K562 (cell line): ENCODE results near the gene TAC3. TPM values are rescaled to one million over a fixed set of nuclear protein-coding genes. Genes with fewer than 3 reads are reported as not detected.

ENCODE experiments used
- BDP1 ChIP-seq: IDR thresholded peaks from 3 replicates; pipeline ENCODE4 v1.6.1; 2011; ENCODE audit not compliant: insufficient read length, insufficient read depth
- CBX5 ChIP-seq: IDR thresholded peaks from 2 replicates; pipeline ENCODE4 v1.6.1; 2014; ENCODE audit warnings: low read depth, borderline replicate concordance
- CREM ChIP-seq: IDR thresholded peaks from 2 replicates; pipeline ENCODE4 v1.6.1; 2014; ENCODE audit warnings: antibody characterized with exemption, low read depth
- E2F3 ChIP-seq: fragments of 250-450 bp; sonication (Bioruptor Pico); IDR thresholded peaks from 2 replicates; pipeline ENCODE4 v1.4.0; 2020; ENCODE audit warnings: mild to moderate bottlenecking
- ETV1 ChIP-seq: fragments of 450-650 bp; conservative IDR thresholded peaks from 2 replicates; pipeline ENCODE4 v1.6.1; 2016; ENCODE audit warnings: missing genetic modification characterization, control low read depth, low read depth, missing compliant biosample characterization
- HDAC1 ChIP-seq, 2 experiments: fragments of 450-650 bp; IDR thresholded peaks; 2 replicates each; pipeline ENCODE4 v1.6.1; 2016 to 2017; ENCODE audit warnings: inconsistent platforms in 1 of 2, mild to moderate bottlenecking in 1 of 2, moderate library complexity in 1 of 2
- HDAC8 ChIP-seq: fragments of 450-650 bp; IDR thresholded peaks from 2 replicates; pipeline ENCODE4 v1.6.1; 2016; ENCODE audit warnings: mild to moderate bottlenecking, missing genetic modification characterization, moderate library complexity, missing compliant biosample characterization
- KAT2B ChIP-seq: IDR thresholded peaks from one replicate; pipeline ENCODE4 v1.6.1; 2012; ENCODE audit warnings: low read depth, mild to moderate bottlenecking, control low read depth, inconsistent platforms, low read length, moderate library complexity
- KAT7 ChIP-seq: sonication (generic); formaldehyde crosslinking; IDR thresholded peaks from 2 replicates; pipeline ENCODE4 v1.8.0; 2022; ENCODE audit warnings: missing genetic modification reagents, mild to moderate bottlenecking, borderline replicate concordance
- KLF1 ChIP-seq: fragments of 450-650 bp; IDR thresholded peaks from 2 replicates; pipeline ENCODE4 v1.6.1; 2016; ENCODE audit warnings: missing genetic modification characterization, missing compliant biosample characterization
- MED1 ChIP-seq: sonication (generic); formaldehyde crosslinking; IDR thresholded peaks from 2 replicates; pipeline ENCODE4 v1.8.1; 2023; ENCODE audit warnings: missing genetic modification reagents, borderline replicate concordance
- RAD51 ChIP-seq: fragments of 450-650 bp; IDR thresholded peaks from 2 replicates; pipeline ENCODE4 v1.7.1; 2016; ENCODE audit warnings: low read depth, mild to moderate bottlenecking, borderline replicate concordance
- RBFOX2 ChIP-seq: fragments of 200-400 bp; formaldehyde crosslinking; IDR thresholded peaks from 2 replicates; pipeline ENCODE4 v1.6.1; 2017; ENCODE audit warnings: low read depth, mild to moderate bottlenecking, low read length, moderate library complexity
- RBM14 ChIP-seq: fragments of 200-400 bp; formaldehyde crosslinking; IDR thresholded peaks from 2 replicates; pipeline ENCODE4 v1.6.1; 2018; ENCODE audit warnings: low read depth, mild to moderate bottlenecking, low read length, moderate library complexity, borderline replicate concordance; ENCODE audit not compliant: insufficient read depth
- SAP30 ChIP-seq: fragments of 200-600 bp; sonication (generic); IDR thresholded peaks from 2 replicates; pipeline ENCODE4 v1.6.1; 2012; ENCODE audit warnings: borderline replicate concordance, low read depth, mild to moderate bottlenecking, moderate library complexity, low read length, control low read depth, inconsistent platforms; ENCODE audit not compliant: insufficient read depth, poor library complexity, severe bottlenecking
- SRSF7 ChIP-seq: fragments of 200-400 bp; formaldehyde crosslinking; optimal IDR thresholded peaks from 2 replicates; pipeline ENCODE3; 2017; ENCODE audit warnings: mild to moderate bottlenecking, low read depth, low read length
- STAG1 ChIP-seq: sonication (generic); formaldehyde crosslinking; IDR thresholded peaks from 2 replicates; pipeline ENCODE4 v1.5.0; 2020; ENCODE audit warnings: missing genetic modification reagents, borderline replicate concordance
- STAT5B ChIP-seq: fragments of 250-450 bp; sonication (Bioruptor Pico); IDR thresholded peaks from 2 replicates; pipeline ENCODE4 v1.8.0; 2021; ENCODE audit warnings: mild to moderate bottlenecking, inconsistent platforms
- ZBTB7A ChIP-seq: IDR thresholded peaks from 2 replicates; pipeline ENCODE4 v1.6.1; 2011; ENCODE audit warnings: low read depth, mild to moderate bottlenecking, low read length, moderate library complexity, borderline replicate concordance; ENCODE audit not compliant: control insufficient read depth
- ZKSCAN8 ChIP-seq: fragments of 200-800 bp; sonication (Bioruptor generic); IDR thresholded peaks from 2 replicates; pipeline ENCODE4 v1.6.1; 2016; ENCODE audit warnings: missing genetic modification characterization, missing compliant biosample characterization
- polyA plus RNA-seq, 8 experiments: library from polyadenylated mRNA; depleted of rRNA in 4 of 8; stranded (reverse) in 5 of 8; unstranded in 3 of 8; fragments of >200 nt; fragmentation: Nextera tagmentation in 2 of 8; fragmentation: Illumina TruSeq in 1 of 8; extraction: Ambion mirVana in 2 of 8; extraction: Trizol in 1 of 8; gene quantifications; 2 replicates each; pipeline versions ENCODE4 v1.2.1 to v1.2.3, GENCODE V29; 2011 to 2014; ENCODE audit warnings: inconsistent platforms in 1 of 8, missing spikeins in 1 of 8
- total RNA-seq, 7 experiments: library from RNA; depleted of rRNA in 6 of 7; stranded (reverse); fragments of >200 nt in 6 of 7; fragmentation: Illumina TruSeq in 2 of 7; extraction: Trizol in 2 of 7; gene quantifications; 2 replicates each; pipeline versions ENCODE4 v1.2.1 to v1.2.3, GENCODE V29; 2011 to 2021; ENCODE audit warnings: low replicate concordance in 1 of 7
- TF ChIP-seq, protein P1 (sequence below): IDR thresholded peaks from 3 replicates; pipeline ENCODE4 v1.6.1; 2011; ENCODE audit warnings: borderline replicate concordance, mild to moderate bottlenecking, moderate library complexity; ENCODE audit not compliant: insufficient read length; ENCODE audit errors: extremely low read depth
- TF ChIP-seq, protein P2 (sequence below), 2 experiments: IDR thresholded peaks; 2 replicates each; pipeline ENCODE4 v1.6.1; 2011; ENCODE audit warnings: borderline replicate concordance in 1 of 2, control low read depth in 1 of 2, low read depth in 1 of 2, low read length in 1 of 2, mild to moderate bottlenecking in 1 of 2, mixed read lengths in 1 of 2, moderate library complexity in 1 of 2; ENCODE audit not compliant: insufficient read depth in 1 of 2, insufficient read length in 1 of 2, poor library complexity in 1 of 2, severe bottlenecking in 1 of 2; ENCODE audit errors: extremely low read depth in 1 of 2
- TF ChIP-seq, protein P3 (sequence below): fragments of 250-450 bp; sonication (Bioruptor Pico); IDR thresholded peaks from 2 replicates; pipeline ENCODE4 v1.8.0; 2021; ENCODE audit warnings: borderline replicate concordance, mild to moderate bottlenecking, moderate library complexity; ENCODE audit not compliant: poor library complexity, severe bottlenecking

TAC3 gene
- total and polyA plus RNA-seq, 9 of the 15 experiments (the other 6 are each of a cell fraction or from before 2014, with no cell fraction given): 0.29 to 2.8 (median 1.4) TPM

DNA sequence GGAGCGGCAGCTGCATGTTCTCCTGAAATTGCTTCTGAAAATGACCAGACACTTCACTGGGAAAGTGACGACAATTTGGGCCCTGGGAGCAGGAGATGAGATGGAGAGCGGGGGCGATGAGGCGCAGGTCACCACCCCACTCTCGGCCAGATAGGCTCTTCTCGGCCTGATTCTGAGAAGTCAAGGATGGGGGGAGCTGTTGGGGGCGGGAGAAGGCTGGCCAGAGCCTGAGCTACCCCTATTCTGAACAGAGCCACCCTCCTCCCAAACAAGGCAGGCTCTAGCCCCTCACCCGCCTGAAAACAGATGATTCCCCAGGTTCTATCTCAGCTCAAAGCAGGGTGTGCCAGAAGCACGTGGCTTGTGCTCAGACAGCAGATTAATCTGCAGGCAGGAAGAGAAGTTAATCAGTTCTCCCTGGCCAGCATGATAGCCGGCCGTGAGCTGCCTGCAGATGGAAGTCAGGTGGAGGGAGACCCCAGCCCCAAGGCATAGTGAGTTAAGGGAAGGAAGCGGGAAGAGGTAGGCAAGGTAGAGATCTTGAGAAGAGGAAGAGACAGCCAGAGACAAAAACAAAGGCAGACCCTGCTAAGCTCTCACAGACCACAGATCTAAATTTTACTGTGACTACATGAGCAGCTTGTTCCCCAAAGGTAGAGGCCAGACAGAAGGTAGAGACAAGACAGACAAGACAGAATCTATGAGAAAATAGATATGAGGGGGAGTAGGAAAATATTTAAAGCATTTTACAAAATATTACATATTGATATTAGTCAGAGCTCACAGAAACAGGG, 10.9 kb upstream of the TAC3 start (continued):
- TF ChIP-seq, protein P1, sequence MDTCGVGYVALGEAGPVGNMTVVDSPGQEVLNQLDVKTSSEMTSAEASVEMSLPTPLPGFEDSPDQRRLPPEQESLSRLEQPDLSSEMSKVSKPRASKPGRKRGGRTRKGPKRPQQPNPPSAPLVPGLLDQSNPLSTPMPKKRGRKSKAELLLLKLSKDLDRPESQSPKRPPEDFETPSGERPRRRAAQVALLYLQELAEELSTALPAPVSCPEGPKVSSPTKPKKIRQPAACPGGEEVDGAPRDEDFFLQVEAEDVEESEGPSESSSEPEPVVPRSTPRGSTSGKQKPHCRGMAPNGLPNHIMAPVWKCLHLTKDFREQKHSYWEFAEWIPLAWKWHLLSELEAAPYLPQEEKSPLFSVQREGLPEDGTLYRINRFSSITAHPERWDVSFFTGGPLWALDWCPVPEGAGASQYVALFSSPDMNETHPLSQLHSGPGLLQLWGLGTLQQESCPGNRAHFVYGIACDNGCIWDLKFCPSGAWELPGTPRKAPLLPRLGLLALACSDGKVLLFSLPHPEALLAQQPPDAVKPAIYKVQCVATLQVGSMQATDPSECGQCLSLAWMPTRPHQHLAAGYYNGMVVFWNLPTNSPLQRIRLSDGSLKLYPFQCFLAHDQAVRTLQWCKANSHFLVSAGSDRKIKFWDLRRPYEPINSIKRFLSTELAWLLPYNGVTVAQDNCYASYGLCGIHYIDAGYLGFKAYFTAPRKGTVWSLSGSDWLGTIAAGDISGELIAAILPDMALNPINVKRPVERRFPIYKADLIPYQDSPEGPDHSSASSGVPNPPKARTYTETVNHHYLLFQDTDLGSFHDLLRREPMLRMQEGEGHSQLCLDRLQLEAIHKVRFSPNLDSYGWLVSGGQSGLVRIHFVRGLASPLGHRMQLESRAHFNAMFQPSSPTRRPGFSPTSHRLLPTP: no peak
- TF ChIP-seq MED1 (CRISPR knock-in tag): no peak
- TF ChIP-seq CBX5: no peak
- TF ChIP-seq RAD51: peak; percentile 25; the same call in 1 of the 2 replicates
- TF ChIP-seq ETV1 (tag): peak; percentile 67
- TF ChIP-seq RBM14: no peak
- no peak for TF ChIP-seq HDAC8 (tag)
- TF ChIP-seq CREM: peak; percentile 66
- no peak for TF ChIP-seq STAG1 (CRISPR knock-in tag)
- TF ChIP-seq, protein P2, sequence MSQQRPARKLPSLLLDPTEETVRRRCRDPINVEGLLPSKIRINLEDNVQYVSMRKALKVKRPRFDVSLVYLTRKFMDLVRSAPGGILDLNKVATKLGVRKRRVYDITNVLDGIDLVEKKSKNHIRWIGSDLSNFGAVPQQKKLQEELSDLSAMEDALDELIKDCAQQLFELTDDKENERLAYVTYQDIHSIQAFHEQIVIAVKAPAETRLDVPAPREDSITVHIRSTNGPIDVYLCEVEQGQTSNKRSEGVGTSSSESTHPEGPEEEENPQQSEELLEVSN (IDR thresholded peaks at IDR 0.05; ENCODE audit: borderline replicate concordance in 1 of 2, extremely low read depth in 1 of 2, insufficient read depth in 1 of 2, insufficient read length in 1 of 2, low read depth in 1 of 2, low read length in 1 of 2, poor library complexity in 1 of 2, severe bottlenecking in 1 of 2): peak; percentile 32 to 59
- no peak for TF ChIP-seq SAP30
- TF ChIP-seq KAT7 (CRISPR knock-in tag): no peak
- TF ChIP-seq ZKSCAN8 (CRISPR knock-in tag): no peak
- TF ChIP-seq RBFOX2: 0 out of 2 replicates have a peak, but pooled peaks have one; percentile 29
- no peak for TF ChIP-seq BDP1
- TF ChIP-seq KLF1 (tag): no peak
- peak in 1 of 2 experiments; percentile 35; a peak in 1 of 4 replicates for TF ChIP-seq HDAC1 (IDR thresholded peaks at IDR 0.05)
- peak; percentile 18; the same call in 1 of the 2 replicates for TF ChIP-seq ZBTB7A
- no peak for TF ChIP-seq E2F3 (CRISPR knock-in tag)
- TF ChIP-seq STAT5B (CRISPR knock-in tag): no peak
- no peak for TF ChIP-seq SRSF7
- TF ChIP-seq, protein P3, sequence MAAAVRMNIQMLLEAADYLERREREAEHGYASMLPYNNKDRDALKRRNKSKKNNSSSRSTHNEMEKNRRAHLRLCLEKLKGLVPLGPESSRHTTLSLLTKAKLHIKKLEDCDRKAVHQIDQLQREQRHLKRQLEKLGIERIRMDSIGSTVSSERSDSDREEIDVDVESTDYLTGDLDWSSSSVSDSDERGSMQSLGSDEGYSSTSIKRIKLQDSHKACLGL (CRISPR knock-in tag): peak; percentile 40
- no peak for TF ChIP-seq KAT2B
